ENCODE measurements around the gene KCTD21.

DNA sequence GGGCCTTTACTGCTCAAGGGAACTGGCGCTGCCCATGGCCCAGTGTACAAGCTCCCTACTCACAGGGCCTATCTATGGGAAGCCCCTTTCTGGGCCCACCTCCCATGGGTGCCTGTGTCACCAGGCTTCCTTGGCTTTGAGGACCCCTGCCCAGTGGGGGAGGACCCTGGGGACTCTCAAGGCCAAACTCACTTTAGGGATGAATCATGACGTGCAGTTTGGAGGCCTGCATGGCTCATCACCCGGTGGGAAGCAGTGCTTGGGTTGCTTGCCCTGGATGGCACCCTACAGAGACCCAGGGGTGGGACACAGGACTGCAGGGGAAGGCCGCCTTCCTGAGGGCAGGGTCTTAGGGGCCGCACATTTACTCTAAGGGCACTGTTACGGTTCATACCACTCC lies 16.5 kb downstream of the KCTD21 start:
- TF ChIP-seq, protein P1, sequence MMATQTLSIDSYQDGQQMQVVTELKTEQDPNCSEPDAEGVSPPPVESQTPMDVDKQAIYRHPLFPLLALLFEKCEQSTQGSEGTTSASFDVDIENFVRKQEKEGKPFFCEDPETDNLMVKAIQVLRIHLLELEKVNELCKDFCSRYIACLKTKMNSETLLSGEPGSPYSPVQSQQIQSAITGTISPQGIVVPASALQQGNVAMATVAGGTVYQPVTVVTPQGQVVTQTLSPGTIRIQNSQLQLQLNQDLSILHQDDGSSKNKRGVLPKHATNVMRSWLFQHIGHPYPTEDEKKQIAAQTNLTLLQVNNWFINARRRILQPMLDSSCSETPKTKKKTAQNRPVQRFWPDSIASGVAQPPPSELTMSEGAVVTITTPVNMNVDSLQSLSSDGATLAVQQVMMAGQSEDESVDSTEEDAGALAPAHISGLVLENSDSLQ (IDR thresholded peaks at IDR 0.05): no peak
- TF ChIP-seq, protein P2, sequence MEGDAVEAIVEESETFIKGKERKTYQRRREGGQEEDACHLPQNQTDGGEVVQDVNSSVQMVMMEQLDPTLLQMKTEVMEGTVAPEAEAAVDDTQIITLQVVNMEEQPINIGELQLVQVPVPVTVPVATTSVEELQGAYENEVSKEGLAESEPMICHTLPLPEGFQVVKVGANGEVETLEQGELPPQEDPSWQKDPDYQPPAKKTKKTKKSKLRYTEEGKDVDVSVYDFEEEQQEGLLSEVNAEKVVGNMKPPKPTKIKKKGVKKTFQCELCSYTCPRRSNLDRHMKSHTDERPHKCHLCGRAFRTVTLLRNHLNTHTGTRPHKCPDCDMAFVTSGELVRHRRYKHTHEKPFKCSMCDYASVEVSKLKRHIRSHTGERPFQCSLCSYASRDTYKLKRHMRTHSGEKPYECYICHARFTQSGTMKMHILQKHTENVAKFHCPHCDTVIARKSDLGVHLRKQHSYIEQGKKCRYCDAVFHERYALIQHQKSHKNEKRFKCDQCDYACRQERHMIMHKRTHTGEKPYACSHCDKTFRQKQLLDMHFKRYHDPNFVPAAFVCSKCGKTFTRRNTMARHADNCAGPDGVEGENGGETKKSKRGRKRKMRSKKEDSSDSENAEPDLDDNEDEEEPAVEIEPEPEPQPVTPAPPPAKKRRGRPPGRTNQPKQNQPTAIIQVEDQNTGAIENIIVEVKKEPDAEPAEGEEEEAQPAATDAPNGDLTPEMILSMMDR (IDR thresholded peaks at IDR 0.05 in 2 of 3, conservative IDR thresholded peaks at IDR 0.05 in 1 of 3; ENCODE audit: control insufficient read depth in 2 of 3, extremely low read depth in 1 of 3, insufficient read depth in 1 of 3, low read depth in 3 of 3, low read length in 3 of 3): no peak
- no peak for TF ChIP-seq TCF7 (IDR thresholded peaks at IDR 0.05; ENCODE audit: borderline replicate concordance)
- TF ChIP-seq MYC (IDR thresholded peaks at IDR 0.05; ENCODE audit: insufficient read depth, insufficient read length, insufficient replicate concordance, low read length, severe bottlenecking): no peak
- no peak for TF ChIP-seq PML (IDR thresholded peaks at IDR 0.05; ENCODE audit: low read length)
- TF ChIP-seq EED (IDR thresholded peaks at IDR 0.05; ENCODE audit: low read depth): no peak
- TF ChIP-seq CBFB (IDR thresholded peaks at IDR 0.05; ENCODE audit: low read depth): no peak

All from GM12878 (cell line).